Activated T-helper 1 cell treated with anti-CD3 and anti-CD28 coated beads, Interleukin-12 subunit alpha, Interleukin-12 subunit beta, Interleukin-2, Interleukin-4 antibody, amounts not matched to agents 30 ng/mL and 10 ng/mL and 1 ng/mL, durations not matched to agents 14 hours and 24 hours and 36 hours (primary cell): Measurements from ENCODE around the gene DCDC2. TPM values are rescaled to one million over a fixed set of nuclear protein-coding genes. Genes with fewer than 3 reads are reported as not detected.
"Not testable (repeated sequence)": the region's sequence is repeated elsewhere in the genome, so short reads cannot be mapped to it uniquely, and the experiment has no call there.

Experiments
- DNase-seq: peaks from one replicate; pipeline ENCODE4 v3.0.0; 2021; ENCODE audit warnings: low spot score
- H3K27ac Mint-ChIP-seq: one replicate; pipeline ENCODE4 v1.8.0; 2021; ENCODE audit warnings: mild to moderate bottlenecking, mixed read lengths
- H3K27me3 Mint-ChIP-seq: one replicate; pipeline ENCODE4 v1.8.0; 2022; ENCODE audit warnings: mild to moderate bottlenecking, moderate library complexity, mixed read lengths; ENCODE audit not compliant: insufficient read depth
- H3K36me3 Mint-ChIP-seq: one replicate; pipeline ENCODE4 v1.8.0; 2021; ENCODE audit warnings: low read depth, mixed read lengths
- H3K4me1 Mint-ChIP-seq: one replicate; pipeline ENCODE4 v1.8.0; 2021; ENCODE audit warnings: low read depth, mixed read lengths
- H3K4me3 Mint-ChIP-seq: one replicate; pipeline ENCODE4 v1.8.0; 2021; ENCODE audit warnings: mild to moderate bottlenecking, moderate library complexity, mixed read lengths
- H3K9me3 Mint-ChIP-seq: one replicate; pipeline ENCODE4 v1.8.0; 2021; ENCODE audit warnings: mixed read lengths
- intact Hi-C: fragments of 100-400 bp; cut with micrococcal nuclease; formaldehyde crosslinking; loops from one replicate; pipeline ENCODE4 v1.15.1; 2024
- total RNA-seq: library from RNA; stranded (reverse); gene quantifications from 2 replicates; pipeline ENCODE4 v1.2.3, GENCODE V29; 2022

DCDC2 gene
- not detected in 2 replicates for total RNA-seq

- no peaks in the 10 kb centered on the region for H3K36me3 Mint-ChIP-seq
- intact Hi-C loops: no loop called here
- DNase-seq: peak; percentile 11
- H3K9me3 Mint-ChIP-seq: no peaks in the 10 kb centered on the region
- H3K27ac Mint-ChIP-seq: no peak within 1 kb of the TSS
- peaks cover 17% of the 10 kb centered on the region for H3K4me1 Mint-ChIP-seq
- H3K27me3 Mint-ChIP-seq: peaks cover 38% of the 10 kb centered on the region
- peak within 1 kb of the TSS; percentile 65 for H3K4me3 Mint-ChIP-seq
Observed at GRCh38 chr6:24357336-24358218, at the start of gene DCDC2. Gene DCDC2 (minus strand): TSS chr6:24358059. CDS start chr6:24357750, 309 bp downstream.

GRCh38 chr6:24405262-24405661 is 47.4 kb upstream of the DCDC2 start:
- Mint-ChIP-seq H3K27me3 (peaks cover 3% of the 10 kb centered on the region), H3K4me3 (no peak overlapping the region), H3K36me3 (peaks cover 19% of the 10 kb centered on the region), H3K27ac (no peak overlapping the region), H3K4me1 (peaks cover 24% of the 10 kb centered on the region), H3K9me3 (no peaks in the 10 kb centered on the region)
- intact Hi-C loops: loop anchor here (2.0 kb wide), 1 partner anchor 44 kb away; no protein-coding TSS in a partner anchor
- no peak for DNase-seq

- Mint-ChIP-seq H3K4me1 (peaks cover 24% of the 10 kb centered on the region), H3K27ac (peak overlapping the region; percentile 82), H3K9me3 (no peaks in the 10 kb centered on the region), H3K4me3 (peak overlapping the region; percentile 96), H3K36me3 (peaks cover 19% of the 10 kb centered on the region), H3K27me3 (peaks cover 10% of the 10 kb centered on the region)
- DNase-seq: no peak
- intact Hi-C loops: no loop called here
Observed at GRCh38 chr6:24403501-24403824, 45.6 kb upstream of the DCDC2 start.

- intact Hi-C loops: no loop called here
- Mint-ChIP-seq H3K4me1 (peaks cover 24% of the 10 kb centered on the region), H3K4me3 (peak within 1 kb of the TSS; percentile 96), H3K27me3 (peaks cover 10% of the 10 kb centered on the region), H3K27ac (peak within 1 kb of the TSS; percentile 82), H3K9me3 (no peaks in the 10 kb centered on the region), H3K36me3 (peaks cover 20% of the 10 kb centered on the region)
- DNase-seq: peak; percentile 75
Observed at GRCh38 chr6:24402697-24403500, 45.0 kb upstream of the DCDC2 start, which contains the start of gene MRS2. Gene MRS2 (plus strand): TSS chr6:24402936. CDS start chr6:24403047, 111 bp downstream.

DNA sequence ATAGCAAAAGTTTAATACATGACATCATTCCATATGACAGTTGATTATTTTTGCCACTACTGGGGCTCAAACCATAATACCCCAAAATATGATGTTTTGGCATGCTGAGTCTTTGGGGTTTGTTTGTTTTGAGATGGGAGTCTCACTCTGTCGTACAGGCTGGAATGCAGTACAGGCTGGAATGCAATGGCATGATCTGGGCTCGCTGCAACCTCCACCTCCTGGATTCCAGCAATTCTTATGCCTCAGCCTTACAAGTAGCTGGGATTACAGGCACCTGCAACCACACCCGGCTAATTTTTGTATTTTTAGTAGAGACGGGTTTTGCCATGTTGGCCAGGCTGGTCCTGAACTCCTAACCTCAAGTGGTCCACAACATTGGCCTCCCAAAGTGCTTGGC is 43.6 kb upstream of the DCDC2 start:
- H3K27ac Mint-ChIP-seq: no peak overlapping the region
- peaks cover 19% of the 10 kb centered on the region for H3K36me3 Mint-ChIP-seq
- intact Hi-C loops: no loop called here
- H3K4me1 Mint-ChIP-seq: peaks cover 24% of the 10 kb centered on the region
- H3K9me3 Mint-ChIP-seq: no peaks in the 10 kb centered on the region
- no peak for DNase-seq
- H3K27me3 Mint-ChIP-seq: peaks cover 17% of the 10 kb centered on the region
- H3K4me3 Mint-ChIP-seq: no peak overlapping the region

GRCh38 chr6:24400045-24401039 is 42.5 kb upstream of the DCDC2 start:
- peaks cover 15% of the 10 kb centered on the region for H3K36me3 Mint-ChIP-seq
- intact Hi-C loops: not testable (repeated sequence)

DNA sequence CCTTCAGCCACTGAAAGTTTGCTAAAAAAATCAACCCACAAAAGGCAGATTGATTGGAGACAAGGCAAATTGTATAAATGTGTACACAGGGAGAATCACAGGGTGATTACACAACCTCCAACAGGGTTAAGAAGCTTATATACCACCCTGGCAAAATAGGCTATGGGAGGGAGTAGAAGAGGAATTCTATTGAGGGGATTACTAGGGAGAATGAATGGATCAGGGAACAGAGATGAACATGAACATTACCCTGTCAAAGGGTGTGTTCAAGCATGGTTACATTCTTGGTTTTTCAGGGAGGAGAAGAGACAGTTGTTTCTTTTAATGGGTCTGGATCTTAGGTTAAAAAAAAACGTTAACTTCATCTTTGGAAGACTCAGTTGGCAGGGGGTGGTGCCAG is 39.8 kb upstream of the DCDC2 start:
- Mint-ChIP-seq H3K27me3 (peaks cover 18% of the 10 kb centered on the region), H3K4me3 (no peak overlapping the region), H3K27ac (no peak overlapping the region), H3K9me3 (no peaks in the 10 kb centered on the region), H3K4me1 (no peaks in the 10 kb centered on the region), H3K36me3 (peaks cover 2% of the 10 kb centered on the region)
- no peak for DNase-seq
- intact Hi-C loops: no loop called here

More at GRCh38 chr6:24400045-24401039, 42.5 kb upstream of the DCDC2 start:
- H3K4me3 Mint-ChIP-seq, DNase-seq, H3K9me3 Mint-ChIP-seq, H3K27ac Mint-ChIP-seq: not testable (repeated sequence)
- peaks cover 21% of the 10 kb centered on the region for H3K4me1 Mint-ChIP-seq
- peaks cover 18% of the 10 kb centered on the region for H3K27me3 Mint-ChIP-seq

DNA sequence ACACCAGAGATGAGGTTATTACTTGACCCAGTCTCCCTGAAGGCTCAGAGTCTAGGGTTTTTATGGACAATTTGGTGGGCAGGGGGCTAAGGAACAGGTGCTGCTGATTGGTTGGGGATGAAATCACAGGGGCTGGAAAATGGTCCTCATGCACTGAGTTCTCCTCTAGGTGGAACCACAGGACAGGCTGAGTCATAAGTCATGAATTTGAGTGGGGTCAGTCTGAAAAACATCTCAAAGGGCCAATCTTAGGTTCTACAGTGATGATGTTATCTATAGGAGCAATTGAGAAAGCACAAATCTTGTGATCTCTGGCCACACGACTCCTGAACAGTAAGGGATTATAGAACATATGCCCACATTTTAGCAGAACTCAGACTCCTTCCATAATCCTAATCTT is 39.0 kb upstream of the DCDC2 start:
- H3K27ac Mint-ChIP-seq: no peak overlapping the region
- no peak overlapping the region for H3K4me3 Mint-ChIP-seq
- H3K4me1 Mint-ChIP-seq: no peaks in the 10 kb centered on the region
- H3K9me3 Mint-ChIP-seq: no peaks in the 10 kb centered on the region
- intact Hi-C loops: no loop called here
- DNase-seq: no peak
- peaks cover 18% of the 10 kb centered on the region for H3K27me3 Mint-ChIP-seq
- peaks cover 2% of the 10 kb centered on the region for H3K36me3 Mint-ChIP-seq

- Mint-ChIP-seq H3K9me3 (no peaks in the 10 kb centered on the region), H3K27me3 (peaks cover 12% of the 10 kb centered on the region), H3K27ac (no peak overlapping the region), H3K4me3 (no peak overlapping the region), H3K36me3 (peaks cover 2% of the 10 kb centered on the region), H3K4me1 (no peaks in the 10 kb centered on the region)
- no peak for DNase-seq
- intact Hi-C loops: no loop called here
Observed at GRCh38 chr6:24394780-24395437, 37.0 kb upstream of the DCDC2 start.

- no peak for DNase-seq
- Mint-ChIP-seq H3K4me3 (no peak overlapping the region), H3K27me3 (peaks cover 8% of the 10 kb centered on the region), H3K36me3 (peaks cover 2% of the 10 kb centered on the region), H3K27ac (no peak overlapping the region), H3K4me1 (no peaks in the 10 kb centered on the region), H3K9me3 (no peaks in the 10 kb centered on the region)
- intact Hi-C loops: no loop called here
Observed at GRCh38 chr6:24394061-24394779, 36.4 kb upstream of the DCDC2 start.

DNA sequence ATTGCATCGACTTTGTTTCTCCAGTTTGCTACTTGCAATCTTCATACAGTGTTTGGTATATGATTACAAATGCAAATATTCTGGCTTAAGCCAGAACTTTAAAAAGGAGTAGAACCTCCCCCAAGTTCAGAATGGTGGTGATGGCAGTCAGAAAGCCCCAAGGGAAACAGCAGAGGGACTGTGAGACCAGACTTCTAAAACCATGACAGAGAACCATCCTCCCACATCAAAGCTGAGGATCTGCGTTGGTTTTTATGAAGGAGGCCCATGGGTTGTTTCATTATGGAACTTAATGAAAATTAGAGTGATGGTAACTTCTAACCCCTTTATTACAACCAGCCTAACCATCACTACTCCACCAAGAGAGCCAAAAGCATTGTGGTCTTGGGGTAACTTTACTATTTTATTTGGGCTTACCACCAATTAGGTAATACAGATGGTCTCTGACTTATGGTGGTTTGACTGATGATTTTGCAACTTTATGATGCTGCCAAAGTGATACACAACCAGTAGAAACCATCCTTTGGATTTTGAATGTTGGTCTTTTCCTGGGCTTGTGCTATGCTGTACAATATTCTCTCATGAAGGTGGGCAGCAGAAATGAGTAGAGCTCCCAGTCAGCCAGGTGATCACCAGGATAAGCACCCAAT is 34.0 kb upstream of the DCDC2 start:
- intact Hi-C loops: no loop called here
- no peak overlapping the region for H3K4me3 Mint-ChIP-seq
- no peaks in the 10 kb centered on the region for H3K4me1 Mint-ChIP-seq
- no peak for DNase-seq
- peaks cover 5% of the 10 kb centered on the region for H3K27me3 Mint-ChIP-seq
- no peaks in the 10 kb centered on the region for H3K9me3 Mint-ChIP-seq
- H3K36me3 Mint-ChIP-seq: no peaks in the 10 kb centered on the region
- no peak overlapping the region for H3K27ac Mint-ChIP-seq
